GM12873 (cell line): ENCODE results near the gene FBXL14.

ENCODE experiments used
- TF ChIP-seq, protein P1 (sequence below): IDR thresholded peaks from 2 replicates; pipeline ENCODE4 v1.5.1; 2012; ENCODE audit warnings: low read depth, mild to moderate bottlenecking, moderate library complexity, low read length, control low read depth; ENCODE audit not compliant: insufficient read depth; ENCODE audit errors: missing control alignments

Gene FBXL14

DNA sequence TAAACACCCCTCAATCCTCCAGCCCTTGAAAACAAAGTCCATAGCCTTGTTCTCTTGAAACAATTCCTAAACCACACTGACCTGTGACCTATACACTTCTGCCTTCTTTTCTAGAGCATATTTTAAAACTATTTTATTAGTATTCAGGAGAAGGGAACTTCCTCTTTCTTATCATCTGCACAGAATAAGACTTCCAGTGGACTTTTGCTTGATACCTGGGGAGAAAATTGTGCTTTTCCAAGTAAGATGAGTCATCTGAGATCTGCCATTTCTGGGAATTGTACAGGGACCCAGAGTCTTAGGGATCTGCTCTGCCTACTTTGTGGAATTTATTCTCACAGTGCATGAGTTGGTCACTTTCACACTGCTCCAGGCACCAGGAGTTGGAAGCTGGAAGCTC, 24.1 kb upstream of the FBXL14 start:
- TF ChIP-seq, protein P1, sequence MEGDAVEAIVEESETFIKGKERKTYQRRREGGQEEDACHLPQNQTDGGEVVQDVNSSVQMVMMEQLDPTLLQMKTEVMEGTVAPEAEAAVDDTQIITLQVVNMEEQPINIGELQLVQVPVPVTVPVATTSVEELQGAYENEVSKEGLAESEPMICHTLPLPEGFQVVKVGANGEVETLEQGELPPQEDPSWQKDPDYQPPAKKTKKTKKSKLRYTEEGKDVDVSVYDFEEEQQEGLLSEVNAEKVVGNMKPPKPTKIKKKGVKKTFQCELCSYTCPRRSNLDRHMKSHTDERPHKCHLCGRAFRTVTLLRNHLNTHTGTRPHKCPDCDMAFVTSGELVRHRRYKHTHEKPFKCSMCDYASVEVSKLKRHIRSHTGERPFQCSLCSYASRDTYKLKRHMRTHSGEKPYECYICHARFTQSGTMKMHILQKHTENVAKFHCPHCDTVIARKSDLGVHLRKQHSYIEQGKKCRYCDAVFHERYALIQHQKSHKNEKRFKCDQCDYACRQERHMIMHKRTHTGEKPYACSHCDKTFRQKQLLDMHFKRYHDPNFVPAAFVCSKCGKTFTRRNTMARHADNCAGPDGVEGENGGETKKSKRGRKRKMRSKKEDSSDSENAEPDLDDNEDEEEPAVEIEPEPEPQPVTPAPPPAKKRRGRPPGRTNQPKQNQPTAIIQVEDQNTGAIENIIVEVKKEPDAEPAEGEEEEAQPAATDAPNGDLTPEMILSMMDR: no peak

DNA sequence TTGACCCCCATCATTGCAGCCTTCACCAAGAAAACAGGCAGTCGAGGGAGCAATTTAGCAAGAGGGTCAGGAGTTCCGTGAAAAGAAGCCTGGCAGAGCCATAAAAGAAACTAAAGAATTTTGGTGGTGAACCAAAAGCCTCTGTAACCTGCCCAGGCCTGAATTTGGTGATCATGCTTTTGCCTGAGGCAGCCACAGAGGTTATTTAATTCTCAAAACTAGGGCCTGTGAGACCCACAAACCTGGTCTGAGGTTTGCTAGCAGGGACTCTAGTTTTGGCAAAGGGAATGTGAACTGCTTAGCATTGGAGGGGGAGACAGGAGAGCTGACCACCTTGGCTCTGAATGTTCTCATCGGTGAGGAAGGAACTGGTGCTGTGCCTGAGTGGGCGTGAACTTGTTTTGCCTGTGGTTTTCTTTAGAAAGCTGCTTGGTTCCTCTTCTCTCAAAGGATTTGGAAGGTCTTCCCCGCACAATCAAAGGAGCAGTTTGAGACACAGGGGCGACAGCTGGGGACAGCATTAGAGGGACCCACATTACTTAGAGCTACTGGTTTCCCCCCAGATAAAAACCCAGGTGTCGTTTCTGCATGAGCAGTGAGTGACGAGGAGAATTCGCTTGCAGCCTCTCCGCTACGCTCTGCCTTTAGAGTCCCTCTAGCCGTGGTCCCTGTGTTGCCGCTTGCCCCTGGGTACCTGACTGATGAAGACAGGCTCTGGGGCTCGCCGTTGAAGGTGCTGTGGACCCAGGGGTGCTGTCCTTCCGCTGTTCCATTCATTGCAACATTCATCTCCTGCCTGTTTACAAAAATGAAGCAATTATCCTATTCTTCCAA, 22.1 kb upstream of the FBXL14 start:
- TF ChIP-seq, protein P1: no peak

DNA sequence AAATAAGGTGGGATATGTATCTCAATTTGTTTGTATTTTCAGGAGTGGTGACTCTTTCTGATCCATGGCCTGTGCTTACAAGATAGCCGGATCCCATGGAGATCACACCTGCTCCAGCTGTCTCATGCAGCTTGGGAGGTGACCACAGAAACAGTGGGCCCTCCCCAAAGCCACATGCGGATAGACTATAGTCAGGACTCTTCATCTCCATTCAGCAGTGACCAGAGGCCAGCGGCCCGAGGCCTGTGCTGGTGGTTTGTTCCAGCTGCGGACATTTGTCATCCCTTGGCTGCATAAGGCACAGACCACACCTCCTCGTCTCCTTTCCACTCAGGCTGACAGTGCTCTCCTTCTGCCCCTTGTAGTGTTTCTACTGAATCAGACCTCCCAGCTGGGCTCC, 20.0 kb upstream of the FBXL14 start:
- TF ChIP-seq, protein P1: no peak

DNA sequence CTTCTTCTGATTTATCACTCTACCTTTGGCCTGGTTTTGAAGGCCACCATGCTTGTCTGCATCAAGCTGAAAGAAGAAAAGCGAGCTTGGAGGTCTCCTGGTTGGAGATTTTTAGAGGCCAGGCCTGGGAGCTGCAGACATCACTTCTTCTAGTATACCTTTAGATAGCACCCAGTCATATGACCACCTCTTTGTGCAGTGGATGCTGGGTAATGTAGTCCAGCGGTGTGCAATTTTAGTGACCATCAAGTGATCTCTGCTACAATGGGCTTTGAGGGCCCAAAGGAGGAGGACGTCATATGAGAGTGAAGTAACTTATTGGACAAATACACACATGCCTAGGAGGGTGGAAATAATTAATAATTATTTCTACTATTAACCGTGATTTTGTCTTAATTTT, 19.5 kb upstream of the FBXL14 start:
- TF ChIP-seq, protein P1: no peak

DNA sequence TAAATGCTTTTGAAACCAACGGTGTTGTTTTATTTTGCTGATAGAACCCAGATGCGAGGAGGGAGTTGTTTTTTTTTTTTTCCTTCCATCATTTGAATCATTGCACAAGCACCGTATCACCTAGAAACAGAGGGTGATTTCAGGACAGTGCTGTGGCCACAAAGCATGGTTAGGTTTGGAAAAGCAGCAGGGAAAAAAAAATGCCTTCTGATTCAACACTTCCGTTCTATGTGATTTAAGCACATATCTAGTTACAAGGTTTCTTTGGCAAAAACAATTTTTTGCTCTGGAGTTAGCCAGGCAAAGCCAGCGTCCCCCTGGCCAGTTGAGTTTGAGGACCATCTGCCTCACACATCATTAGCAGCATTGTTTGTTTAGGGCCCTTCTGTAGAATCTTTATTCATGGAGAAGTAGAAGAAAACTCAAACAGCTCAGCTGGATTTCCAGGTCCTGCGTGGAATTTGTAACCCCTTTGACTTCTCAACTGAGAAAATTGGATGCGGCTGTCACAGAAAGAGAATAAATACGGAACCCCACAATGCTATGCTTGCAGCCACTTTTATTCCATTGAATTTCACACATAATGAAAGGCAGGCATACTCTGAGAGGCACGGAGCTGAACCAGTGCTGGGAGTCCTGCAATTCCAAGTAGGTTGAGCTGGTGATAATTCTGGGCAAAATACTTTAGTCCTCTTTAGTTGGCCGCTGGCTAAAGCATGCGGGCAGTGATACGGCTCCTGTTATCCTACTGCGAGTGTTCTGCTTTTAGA, 17.6 kb upstream of the FBXL14 start:
- TF ChIP-seq, protein P1: no peak

DNA sequence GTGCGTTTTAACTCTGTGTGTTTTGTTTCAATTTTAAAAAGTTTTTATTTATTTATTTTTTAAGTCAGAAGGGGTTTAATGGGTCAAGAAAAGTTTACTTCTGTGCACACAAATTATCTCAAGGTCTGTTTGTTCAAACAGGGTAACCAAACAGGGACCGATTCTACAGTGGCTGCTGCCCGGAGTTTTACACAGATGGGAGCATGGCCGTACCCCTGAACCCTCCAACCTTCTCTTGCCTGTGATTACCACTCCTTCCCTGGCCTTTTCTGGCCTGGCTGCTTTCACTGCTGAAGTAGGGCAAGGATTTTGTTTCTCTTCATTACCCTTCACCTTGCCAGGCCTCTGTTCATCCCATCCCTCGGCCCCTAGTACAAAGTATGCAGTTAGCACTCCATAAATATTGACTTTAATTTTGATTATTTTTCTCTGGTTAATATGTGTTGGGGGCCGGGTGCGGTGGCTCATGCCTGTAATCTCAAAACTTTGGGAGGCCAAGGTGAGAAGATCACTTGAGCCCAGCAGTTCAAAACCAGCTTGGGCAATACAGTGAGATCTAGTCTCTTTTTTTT, 15.8 kb upstream of the FBXL14 start:
- TF ChIP-seq, protein P1: no peak

DNA sequence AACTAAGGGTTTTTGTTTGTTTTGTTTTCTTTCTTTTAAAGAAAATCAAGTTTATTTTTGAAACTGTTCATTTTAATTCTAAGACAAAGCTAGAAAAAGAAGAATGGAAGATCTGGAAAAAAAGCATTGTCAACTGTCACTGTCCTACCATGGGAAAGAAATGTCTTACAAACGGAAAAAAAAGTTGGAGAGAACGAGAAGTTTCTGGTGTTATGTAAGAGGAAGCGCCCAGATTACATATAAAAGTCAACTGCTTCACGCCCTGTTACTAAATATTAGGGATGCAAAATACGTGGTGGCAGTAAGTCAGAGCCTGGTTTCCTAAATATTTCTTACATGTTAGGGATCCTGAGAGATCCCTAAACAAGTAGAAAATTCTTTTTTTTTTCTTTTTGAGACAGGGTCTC, 14.3 kb upstream of the FBXL14 start:
- TF ChIP-seq, protein P1: no peak
